Spleen (tissue), 11 donors: ENCODE data around the gene TSPAN9. TPM values are rescaled to one million over a fixed set of nuclear protein-coding genes. Genes with fewer than 3 reads are reported as not detected.

ENCODE experiments used
- DNase-seq: peaks from one replicate; pipeline ENCODE4 v3.0.0-alpha.2; 2020
- H3K27ac ChIP-seq, 8 donors: fragments of 200-600 bp; sonication (generic) in 7 of 8; 1 replicate in 4 of 8; 2 replicates in 4 of 8; pipeline versions ENCODE4 v1.5.0 to v1.8.0; 2016 to 2021; ENCODE audit warnings: inconsistent platforms in 4 of 8, mild to moderate bottlenecking in 4 of 8, moderate library complexity in 1 of 8
- H3K27me3 ChIP-seq, 7 donors: fragments of 200-600 bp; sonication (generic) in 6 of 7; replicated peaks in 1 of 7; 1 replicate in 4 of 7; 2 replicates in 3 of 7; pipeline versions ENCODE4 v1.5.0 to v1.8.0; 2016 to 2021; ENCODE audit warnings: inconsistent platforms in 3 of 7, mild to moderate bottlenecking in 1 of 7
- H3K36me3 ChIP-seq, 6 donors: fragments of 200-600 bp; sonication (generic) in 5 of 6; 1 replicate in 4 of 6; 2 replicates in 2 of 6; pipeline versions ENCODE4 v1.5.0 to v1.8.0; 2016 to 2021; ENCODE audit warnings: inconsistent platforms in 2 of 6
- H3K4me1 ChIP-seq, 6 donors: fragments of 200-600 bp; sonication (generic) in 5 of 6; 1 replicate in 3 of 6; 2 replicates in 3 of 6; pipeline versions ENCODE4 v1.5.0 to v1.8.0; 2016 to 2021; ENCODE audit warnings: inconsistent platforms in 3 of 6
- H3K4me3 ChIP-seq, 8 donors: fragments of 200-600 bp; sonication (generic) in 7 of 8; 1 replicate in 4 of 8; 2 replicates in 4 of 8; pipeline versions ENCODE4 v1.5.0 to v1.8.0; 2016 to 2021; ENCODE audit warnings: inconsistent platforms in 4 of 8, mild to moderate bottlenecking in 4 of 8, moderate library complexity in 2 of 8
- H3K9me3 ChIP-seq, 8 donors: fragments of 200-600 bp; sonication (generic) in 7 of 8; 1 replicate in 4 of 8; 2 replicates in 4 of 8; pipeline versions ENCODE4 v1.5.0 to v1.8.0; 2016 to 2021; ENCODE audit warnings: inconsistent platforms in 4 of 8
- POLR2A ChIP-seq, 3 donors: fragments of 450-650 bp; IDR thresholded peaks; one replicate each; pipeline ENCODE4 v1.5.1; 2017; ENCODE audit warnings: antibody characterized with exemption in 3 of 3, mild to moderate bottlenecking in 1 of 3
- POLR2AphosphoS5 ChIP-seq, 3 donors: sonication (generic); formaldehyde crosslinking; IDR thresholded peaks; one replicate each; pipeline ENCODE4 v1.5.1; 2017; ENCODE audit warnings: antibody characterized with exemption in 3 of 3
- WGBS, 5 donors: extraction: QIAGEN DNeasy Blood & Tissue Kit in 3 of 5; methylation state at CpG; one replicate each; pipeline versions ENCODE4 v1.1.5 to v1.1.7; 2013 to 2018; 5-methylcytosine and 5-hydroxymethylcytosine counted together
- intact Hi-C: fragments of 100-400 bp; cut with DNase I; formaldehyde crosslinking; loops from one replicate; pipeline ENCODE4 v1.15.0; 2023; ENCODE audit warnings: low total_unique reads
- polyA plus RNA-seq, 3 donors: library from polyadenylated mRNA; stranded (reverse); fragments of 200-250 nt; gene quantifications; one replicate each; pipeline ENCODE4 v1.2.1, GENCODE V29; 2013
- total RNA-seq, 7 donors: library from RNA; depleted of rRNA in 3 of 7; stranded (reverse); fragments of >200 nt in 3 of 7; fragmentation: NEBNext Ultra II Directional in 4 of 7; extraction: Animal tissue kit (Norgen Biotek cat#: 25700) in 4 of 7; gene quantifications; one replicate each; pipeline versions ENCODE4 v1.1.0 to v1.2.1, GENCODE V29; 2016 to 2021
- TF ChIP-seq, protein P1 (sequence below), 11 experiments: fragments of 200-600 bp in 7 of 11; fragments of 450-650 bp in 4 of 11; sonication (generic) in 4 of 11; IDR thresholded peaks in 8 of 11; conservative IDR thresholded peaks in 3 of 11; 1 replicate in 7 of 11; 2 replicates in 4 of 11; pipeline versions ENCODE4 v1.4.0 to v1.8.0; 2016 to 2021; ENCODE audit warnings: antibody characterized with exemption in 11 of 11, inconsistent platforms in 4 of 11, mild to moderate bottlenecking in 1 of 11
- donor health status: healthy with polysubstance abuse.
- donor health status: DM: no; HTN: no; CAD: no; lungs with moderate emphysema.
- donor health status: DM: no; HTN: no; CAD: no.
- donor health status: Bipolar disorder and iron deficiency.
- donor health status: healthy.
- donor health status: DM: no; HTN: no; CAD: no.
- donor health status: DM: yes; HTN: yes; CAD: no.

Gene TSPAN9
- total and polyA plus RNA-seq, 10 donors = 3.6 to 51.1 (median 32.4) TPM

DNA sequence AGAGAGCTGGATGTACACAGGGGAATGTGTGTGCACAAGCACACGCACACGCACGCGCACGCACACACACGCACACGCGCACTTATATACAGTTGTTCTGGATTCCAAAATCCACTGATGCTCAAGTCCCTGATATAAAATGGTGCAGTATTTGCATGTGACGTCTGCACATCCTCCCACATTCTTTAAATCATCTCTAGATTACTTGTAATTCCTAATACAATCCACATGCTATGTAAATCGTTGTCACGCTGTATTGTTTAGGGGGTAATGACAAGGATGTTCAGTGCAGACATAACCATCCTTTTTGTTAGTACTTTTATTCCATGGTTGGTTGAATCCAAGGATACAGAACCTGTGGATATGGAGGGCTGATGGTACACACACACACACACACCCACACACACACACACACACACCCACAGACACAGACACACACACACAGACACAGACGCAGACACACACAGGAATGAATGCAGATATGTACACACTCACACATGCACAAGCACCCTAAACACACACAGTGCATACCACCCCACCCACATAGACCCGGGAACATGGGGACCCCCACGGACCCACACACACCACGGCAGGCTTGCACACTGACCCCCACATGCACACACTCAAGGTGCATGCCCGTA, 225.3 kb downstream of the TSPAN9 start:
- no peak for DNase-seq
- intact Hi-C loops = loop anchor here (5.0 to 10.0 kb wide), 2 partner anchors 472 to 500 kb away; no protein-coding TSS in a partner anchor

DNA sequence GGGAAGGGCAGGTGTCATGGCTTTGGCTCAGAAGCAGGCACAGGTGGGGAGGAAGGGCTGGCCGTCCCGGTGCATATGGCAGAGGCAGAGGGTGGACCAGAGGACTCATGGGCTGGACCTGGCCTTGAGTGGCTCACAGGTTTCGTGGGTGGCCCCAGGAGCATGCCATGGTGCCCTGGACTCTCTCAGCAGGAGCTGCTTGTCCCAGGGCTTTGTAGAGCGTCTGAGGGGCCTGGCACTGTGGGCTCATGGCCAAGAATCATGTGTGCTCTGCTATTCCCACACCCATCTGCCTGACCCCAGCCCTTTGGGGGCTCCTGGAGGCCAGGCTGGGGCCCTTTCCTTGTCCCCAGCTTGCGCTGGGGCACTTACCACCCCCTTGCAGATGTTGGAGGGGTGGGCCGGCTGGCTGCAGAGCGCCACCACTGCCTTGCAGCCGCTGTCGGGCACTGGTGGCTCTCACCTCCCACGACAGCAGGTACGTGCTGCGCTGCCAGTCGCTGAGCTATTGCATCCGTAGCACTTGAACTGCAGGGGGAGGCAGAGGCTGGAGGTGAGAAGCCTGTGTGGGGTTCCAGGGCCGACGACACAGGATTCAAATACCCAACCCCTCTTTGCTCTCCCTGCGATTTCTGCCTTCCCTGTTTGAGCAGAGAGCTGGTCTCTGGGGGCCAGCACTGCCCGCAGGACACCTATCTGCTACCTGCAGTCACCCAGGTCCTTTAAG, 226.4 kb downstream of the TSPAN9 start:
- WGBS, 5 donors = 64 to 77% (median 67%) methylated on average over 7 to 18 of the region's 18 CpGs
- Histone ChIP-seq H3K4me1 (peaks cover 8 to 13% (median 12%) of the 10 kb centered on the region in 6 donors), H3K4me3 (no peak overlapping the region), H3K27me3 (peaks cover 0 to 57% (median 7%) of the 10 kb centered on the region in 7 donors), H3K9me3 (no peaks in the 10 kb centered on the region), H3K27ac (no peak overlapping the region), H3K36me3 (no peaks in the 10 kb centered on the region)
- DNase-seq = no peak
- no peak for TF ChIP-seq POLR2AphosphoS5 (IDR thresholded peaks at IDR 0.05)
- TF ChIP-seq, protein P1, sequence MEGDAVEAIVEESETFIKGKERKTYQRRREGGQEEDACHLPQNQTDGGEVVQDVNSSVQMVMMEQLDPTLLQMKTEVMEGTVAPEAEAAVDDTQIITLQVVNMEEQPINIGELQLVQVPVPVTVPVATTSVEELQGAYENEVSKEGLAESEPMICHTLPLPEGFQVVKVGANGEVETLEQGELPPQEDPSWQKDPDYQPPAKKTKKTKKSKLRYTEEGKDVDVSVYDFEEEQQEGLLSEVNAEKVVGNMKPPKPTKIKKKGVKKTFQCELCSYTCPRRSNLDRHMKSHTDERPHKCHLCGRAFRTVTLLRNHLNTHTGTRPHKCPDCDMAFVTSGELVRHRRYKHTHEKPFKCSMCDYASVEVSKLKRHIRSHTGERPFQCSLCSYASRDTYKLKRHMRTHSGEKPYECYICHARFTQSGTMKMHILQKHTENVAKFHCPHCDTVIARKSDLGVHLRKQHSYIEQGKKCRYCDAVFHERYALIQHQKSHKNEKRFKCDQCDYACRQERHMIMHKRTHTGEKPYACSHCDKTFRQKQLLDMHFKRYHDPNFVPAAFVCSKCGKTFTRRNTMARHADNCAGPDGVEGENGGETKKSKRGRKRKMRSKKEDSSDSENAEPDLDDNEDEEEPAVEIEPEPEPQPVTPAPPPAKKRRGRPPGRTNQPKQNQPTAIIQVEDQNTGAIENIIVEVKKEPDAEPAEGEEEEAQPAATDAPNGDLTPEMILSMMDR (IDR thresholded peaks at IDR 0.05 in 8 of 11, conservative IDR thresholded peaks at IDR 0.05 in 3 of 11) = no peak
- TF ChIP-seq POLR2A (IDR thresholded peaks at IDR 0.05) = no peak
- intact Hi-C loops = loop anchor here (5.0 to 10.0 kb wide), 2 partner anchors 471 to 499 kb away; no protein-coding TSS in a partner anchor

More for the DNA sequence above, 225.3 kb downstream of the TSPAN9 start:
- Histone ChIP-seq H3K36me3 (no peaks in the 10 kb centered on the region), H3K4me3 (no peak overlapping the region), H3K4me1 (peaks cover 8 to 13% (median 12%) of the 10 kb centered on the region in 6 donors), H3K9me3 (no peaks in the 10 kb centered on the region), H3K27me3 (peaks cover 0 to 57% (median 7%) of the 10 kb centered on the region in 7 donors), H3K27ac (no peak overlapping the region)
- 82 to 91% (median 89%) methylated on average over 15 to 16 of the region's 16 CpGs for WGBS, 5 donors
- TF ChIP-seq, protein P1 (IDR thresholded peaks at IDR 0.05 in 8 of 11, conservative IDR thresholded peaks at IDR 0.05 in 3 of 11) = no peak
- TF ChIP-seq POLR2AphosphoS5 (IDR thresholded peaks at IDR 0.05) (no peak), POLR2A (IDR thresholded peaks at IDR 0.05) (no peak)

DNA sequence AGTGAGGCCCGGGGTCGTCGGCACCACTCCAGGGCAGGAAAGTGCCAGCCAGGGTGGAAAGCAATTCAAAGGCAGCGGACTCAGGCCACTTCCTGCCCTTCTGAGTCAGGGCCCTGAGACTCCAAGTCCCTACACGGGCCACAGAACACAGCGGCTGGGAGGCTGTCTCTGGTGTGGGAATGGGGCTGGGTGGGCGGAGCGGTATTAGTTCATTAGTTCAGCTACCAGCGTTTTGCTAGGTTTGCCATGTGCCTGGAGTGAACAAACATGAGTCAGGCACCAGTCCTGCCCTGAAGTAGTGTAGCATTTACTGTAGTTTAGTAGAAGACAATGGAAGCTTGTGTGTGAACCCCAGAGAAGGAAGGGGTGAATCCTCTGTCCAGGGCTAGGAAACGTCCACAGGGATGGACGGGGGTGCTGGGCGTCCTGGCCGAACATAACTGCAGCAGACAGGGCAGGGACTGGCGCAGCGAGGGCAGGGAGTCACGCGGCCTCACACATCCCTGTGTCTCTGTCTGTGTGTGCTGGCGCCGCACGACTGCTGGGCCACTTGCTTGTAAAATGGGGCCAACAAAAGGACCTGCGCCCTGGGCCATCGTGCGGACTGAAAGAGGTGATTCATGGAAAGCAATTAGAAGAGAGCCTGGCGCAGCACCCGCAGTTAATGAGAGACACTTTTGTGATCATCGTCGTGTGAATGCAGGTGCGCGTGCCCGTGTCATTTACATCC, 227.4 kb downstream of the TSPAN9 start:
- H3K27me3 ChIP-seq = peaks cover 0 to 57% (median 1%) of the 10 kb centered on the region in 7 donors
- WGBS, 5 donors = 77 to 82% (median 78%) methylated on average over 28 to 30 of the region's 30 CpGs
- no peak for DNase-seq
- no peak for TF ChIP-seq POLR2AphosphoS5 (IDR thresholded peaks at IDR 0.05)
- no peak for TF ChIP-seq POLR2A (IDR thresholded peaks at IDR 0.05)
- TF ChIP-seq, protein P1 (IDR thresholded peaks at IDR 0.05 in 8 of 11, conservative IDR thresholded peaks at IDR 0.05 in 3 of 11) = no peak
- H3K36me3 ChIP-seq = no peaks in the 10 kb centered on the region
- no peak overlapping the region for H3K4me3 ChIP-seq
- H3K4me1 ChIP-seq = peaks cover 8 to 12% (median 12%) of the 10 kb centered on the region in 6 donors
- no peak overlapping the region for H3K27ac ChIP-seq
- intact Hi-C loops = loop anchor here (5.0 to 10.0 kb wide), 2 partner anchors 470 to 498 kb away; no protein-coding TSS in a partner anchor
- no peaks in the 10 kb centered on the region for H3K9me3 ChIP-seq
